Epithelial cell of esophagus (primary cell): Measurements from ENCODE around the gene ABCB9.

ENCODE experiments used
- DNase-seq: peaks from one replicate; pipeline ENCODE4 v3.0.0; 2010; ENCODE audit warnings: low read depth
- H3K4me3 ChIP-seq: 2 replicates; pipeline ENCODE4 v1.5.1; 2011; ENCODE audit warnings: mild to moderate bottlenecking, low read length, control low read depth
- TF ChIP-seq, protein P1 (sequence below): IDR thresholded peaks from 2 replicates; pipeline ENCODE4 v1.5.1; 2011; ENCODE audit warnings: low read depth, mild to moderate bottlenecking, low read length, control low read depth, inconsistent platforms; ENCODE audit not compliant: insufficient read depth; ENCODE audit errors: missing control alignments

The ABCB9 gene

DNA sequence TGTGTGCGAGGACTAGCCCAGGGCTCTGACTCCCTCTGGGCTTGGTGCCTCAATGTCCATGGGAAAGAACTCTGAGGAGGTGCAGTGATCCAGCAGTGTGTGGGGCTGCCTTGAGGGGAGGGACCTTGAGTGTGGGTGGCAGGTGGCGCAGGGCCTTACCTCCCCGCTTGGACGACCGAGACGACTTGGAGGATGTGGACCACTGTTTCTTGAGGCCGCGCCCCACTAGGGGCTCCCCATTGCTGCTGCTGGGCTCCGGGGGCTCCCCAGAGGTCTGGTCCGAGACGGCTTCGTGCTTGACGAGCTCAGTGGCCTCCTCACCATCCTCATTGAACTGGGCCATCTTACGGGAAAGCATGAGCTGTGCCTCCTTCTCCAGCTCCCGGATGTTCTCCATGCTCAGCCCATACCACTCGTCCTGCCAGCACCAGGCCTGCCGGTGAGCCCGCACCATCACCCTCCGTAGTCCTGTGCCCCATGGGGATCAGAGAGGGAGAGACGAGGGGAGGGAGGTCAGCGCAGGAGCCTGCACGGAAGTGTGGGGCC is 38.9 kb upstream of the ABCB9 start:
- H3K4me3 ChIP-seq = no peak overlapping the region
- TF ChIP-seq, protein P1, sequence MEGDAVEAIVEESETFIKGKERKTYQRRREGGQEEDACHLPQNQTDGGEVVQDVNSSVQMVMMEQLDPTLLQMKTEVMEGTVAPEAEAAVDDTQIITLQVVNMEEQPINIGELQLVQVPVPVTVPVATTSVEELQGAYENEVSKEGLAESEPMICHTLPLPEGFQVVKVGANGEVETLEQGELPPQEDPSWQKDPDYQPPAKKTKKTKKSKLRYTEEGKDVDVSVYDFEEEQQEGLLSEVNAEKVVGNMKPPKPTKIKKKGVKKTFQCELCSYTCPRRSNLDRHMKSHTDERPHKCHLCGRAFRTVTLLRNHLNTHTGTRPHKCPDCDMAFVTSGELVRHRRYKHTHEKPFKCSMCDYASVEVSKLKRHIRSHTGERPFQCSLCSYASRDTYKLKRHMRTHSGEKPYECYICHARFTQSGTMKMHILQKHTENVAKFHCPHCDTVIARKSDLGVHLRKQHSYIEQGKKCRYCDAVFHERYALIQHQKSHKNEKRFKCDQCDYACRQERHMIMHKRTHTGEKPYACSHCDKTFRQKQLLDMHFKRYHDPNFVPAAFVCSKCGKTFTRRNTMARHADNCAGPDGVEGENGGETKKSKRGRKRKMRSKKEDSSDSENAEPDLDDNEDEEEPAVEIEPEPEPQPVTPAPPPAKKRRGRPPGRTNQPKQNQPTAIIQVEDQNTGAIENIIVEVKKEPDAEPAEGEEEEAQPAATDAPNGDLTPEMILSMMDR = no peak
- no peak for DNase-seq

DNA sequence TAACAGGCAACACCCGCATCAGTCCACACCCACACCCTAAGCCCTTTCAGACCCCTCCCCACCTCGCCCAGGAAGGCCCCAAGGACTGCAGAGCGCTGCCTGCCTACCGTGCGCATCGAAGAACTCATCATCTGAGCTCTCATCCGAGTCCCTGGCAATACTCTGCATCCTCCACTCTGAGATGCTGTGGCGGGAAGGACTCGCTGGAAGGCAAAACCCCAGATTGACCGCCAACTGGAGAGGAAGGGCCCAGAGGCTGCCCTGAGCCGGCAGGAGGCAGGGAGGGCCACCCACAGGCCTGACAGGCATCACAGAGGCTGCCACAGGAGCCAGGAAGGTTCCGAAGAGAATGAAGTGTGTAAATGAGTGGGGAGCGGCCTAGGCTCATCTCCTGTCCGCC is 38.0 kb upstream of the ABCB9 start:
- no peak overlapping the region for H3K4me3 ChIP-seq
- DNase-seq = no peak
- TF ChIP-seq, protein P1 = no peak

DNA sequence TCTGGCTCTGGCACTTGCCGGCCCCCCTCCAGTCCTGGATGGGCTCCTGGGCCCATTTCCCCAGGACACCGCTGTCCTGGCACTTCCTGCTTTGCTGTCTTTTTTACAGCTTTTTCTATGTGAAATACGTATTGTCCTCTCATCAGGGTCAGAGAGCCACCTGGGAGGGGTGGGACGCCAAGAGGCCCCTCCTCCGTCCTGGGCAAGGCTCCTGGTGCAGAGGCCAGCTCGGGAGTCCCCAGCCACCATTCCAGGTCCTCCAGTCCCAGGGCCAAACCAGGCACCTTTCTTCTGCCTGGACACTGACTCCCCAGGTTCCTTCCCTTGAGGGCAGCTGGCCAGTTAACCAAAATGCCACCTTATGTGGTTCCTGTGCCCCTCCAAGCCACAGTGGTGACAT is 37.0 kb upstream of the ABCB9 start:
- TF ChIP-seq, protein P1 = no peak
- no peak overlapping the region for H3K4me3 ChIP-seq
- no peak for DNase-seq

DNA sequence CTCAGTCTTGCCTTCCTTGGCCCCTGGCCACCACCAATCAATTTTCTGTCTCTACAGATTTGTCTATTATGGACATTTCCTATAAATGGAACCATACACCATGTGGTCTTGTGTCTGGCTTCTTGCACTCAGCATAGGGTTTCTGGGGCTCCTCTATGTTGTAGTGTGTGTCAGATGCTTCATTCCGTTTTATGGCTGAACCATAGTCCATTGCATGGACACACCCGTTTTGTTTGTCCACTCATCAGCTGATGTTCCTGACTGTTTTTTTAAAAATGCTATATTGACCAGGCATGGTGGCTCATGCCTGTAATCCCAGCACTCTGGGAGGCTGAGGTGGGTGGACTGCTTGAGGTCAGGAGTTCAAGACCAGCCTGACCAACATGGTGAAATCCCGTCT is 35.2 kb upstream of the ABCB9 start:
- H3K4me3 ChIP-seq = no peak overlapping the region
- DNase-seq = no peak
- TF ChIP-seq, protein P1 = no peak

DNA sequence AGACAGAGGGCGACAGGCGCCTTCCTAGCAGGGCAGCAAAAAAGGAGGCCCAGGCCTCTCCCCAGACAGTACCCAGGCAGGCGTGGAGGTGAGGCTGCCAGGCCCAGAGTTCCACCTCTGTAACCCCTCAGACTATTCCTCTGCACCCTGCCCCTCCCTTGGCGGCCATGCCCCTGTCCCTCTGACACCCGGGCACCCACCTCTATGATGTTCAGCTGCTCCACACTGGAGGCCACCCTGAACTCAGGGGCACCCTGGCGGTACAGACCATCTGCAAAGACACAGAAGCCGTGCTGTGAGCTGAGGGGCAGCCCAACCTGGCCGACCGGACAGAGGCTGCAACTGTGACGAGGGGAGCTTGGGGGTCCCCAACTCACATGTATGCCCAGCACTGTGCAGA is 34.3 kb upstream of the ABCB9 start:
- TF ChIP-seq, protein P1 = no peak
- no peak overlapping the region for H3K4me3 ChIP-seq
- no peak for DNase-seq

DNA sequence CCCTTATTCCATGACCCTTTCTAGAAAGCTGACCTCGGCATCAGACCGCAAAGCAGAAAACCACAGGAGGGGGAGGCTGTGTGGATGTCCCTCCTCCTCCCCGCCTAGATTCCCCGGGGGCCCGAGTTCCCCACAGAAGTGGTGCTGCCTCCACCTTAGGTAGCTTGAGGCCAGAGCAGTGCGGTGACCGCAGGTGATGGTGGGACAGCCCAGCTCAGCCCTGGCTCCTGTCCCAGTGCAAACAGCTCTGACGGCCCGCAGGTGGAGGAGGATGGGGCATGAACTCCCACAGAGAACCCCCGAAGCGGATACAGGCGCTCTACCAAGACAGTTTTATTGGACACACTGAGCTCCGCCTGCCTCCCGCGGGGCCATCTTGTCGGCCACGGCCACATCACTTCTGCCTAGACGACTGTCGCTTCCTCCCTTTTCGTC is 33.7 kb upstream of the ABCB9 start:
- no peak for DNase-seq
- no peak overlapping the region for H3K4me3 ChIP-seq
- TF ChIP-seq, protein P1 = no peak

DNA sequence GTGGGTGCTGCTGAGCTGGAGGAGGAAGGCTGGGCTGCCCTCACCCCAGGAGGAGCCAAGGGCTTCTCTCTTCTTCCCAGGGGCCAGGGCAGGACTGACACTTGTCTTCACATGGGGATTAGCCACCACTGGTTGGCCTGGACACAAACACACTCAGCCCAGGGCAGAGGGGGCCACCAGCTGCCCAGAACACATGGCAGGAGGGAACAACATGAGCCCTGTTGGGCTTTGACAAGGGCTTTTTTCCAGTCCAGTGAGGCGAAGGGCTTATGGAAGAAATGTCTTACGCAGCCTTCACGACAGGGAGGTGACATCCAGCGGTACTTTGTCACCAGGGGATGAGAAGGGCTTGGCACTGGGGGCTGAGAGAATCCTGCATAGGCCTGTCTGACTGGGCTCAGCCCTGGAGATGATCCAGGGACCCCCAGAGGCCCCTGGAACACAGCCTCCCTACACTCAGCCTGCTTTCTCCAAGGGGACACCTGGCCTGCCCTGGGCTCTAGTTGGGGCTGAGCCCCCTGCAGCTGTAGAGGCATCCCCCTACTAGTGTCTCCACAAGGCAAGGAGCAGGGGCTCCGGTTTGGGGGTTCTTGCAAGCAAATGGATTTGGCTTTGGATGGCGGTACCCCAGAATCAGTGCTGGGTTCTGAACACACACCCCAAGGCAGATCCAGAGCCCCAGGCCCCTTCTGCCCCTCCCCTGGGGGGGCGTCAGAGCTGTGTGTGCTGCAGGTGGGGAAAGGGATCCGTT is 33.1 kb upstream of the ABCB9 start:
- TF ChIP-seq, protein P1 = no peak
- H3K4me3 ChIP-seq = no peak overlapping the region
- no peak for DNase-seq
